NCI-H1694 treated with DMSO at 0.1 percent for 48 hours (cell line): Measurements from ENCODE around the gene PEX6.
"Not testable (repeated sequence)": the region's sequence is repeated elsewhere in the genome, so short reads cannot be mapped to it uniquely, and the experiment has no call there.

Experiments used
- DNase-seq: peaks from one replicate; lab custom pipeline; 2025; lab: John Stamatoyannopoulos, UW

Gene PEX6

GRCh38 chr6:42998205-42998604 is 19.2 kb upstream of the PEX6 start:
- DNase-seq = not testable (repeated sequence)

- DNase-seq = no peak
Measured at GRCh38 chr6:42996513-42996912, 17.5 kb upstream of the PEX6 start.

GRCh38 chr6:42993445-42993844 is 14.5 kb upstream of the PEX6 start:
- DNase-seq = no peak

- DNase-seq = no peak
Measured at GRCh38 chr6:42989923-42990322, 10.9 kb upstream of the PEX6 start.

GRCh38 chr6:42988486-42989020 is 9.6 kb upstream of the PEX6 start:
- DNase-seq = no peak

- DNase-seq = no peak
Measured at GRCh38 chr6:42987533-42988451, 8.8 kb upstream of the PEX6 start.

GRCh38 chr6:42984924-42985475 is 6.0 kb upstream of the PEX6 start:
- no peak for DNase-seq

- peak; percentile 98 for DNase-seq
Measured at GRCh38 chr6:42984001-42984923, 5.3 kb upstream of the PEX6 start, which contains the start of gene PPP2R5D. Gene PPP2R5D (plus strand): TSS chr6:42984570. CDS start chr6:42984678, 108 bp downstream.

- no peak for DNase-seq
Measured at GRCh38 chr6:42981836-42982235, 2.9 kb upstream of the PEX6 start.

- peak; percentile 59 for DNase-seq
Measured at GRCh38 chr6:42979523-42980177, 669 bp upstream of the PEX6 start.

GRCh38 chr6:42978487-42978838 is 518 bp downstream of the PEX6 start:
- DNase-seq = no peak

- DNase-seq = no peak
Measured at GRCh38 chr6:42974919-42975505, 4.0 kb downstream of the PEX6 start.

GRCh38 chr6:42973926-42974325 is 5.1 kb downstream of the PEX6 start:
- no peak for DNase-seq

GRCh38 chr6:42971746-42972327 is 7.1 kb downstream of the PEX6 start:
- no peak for DNase-seq

GRCh38 chr6:42970871-42971612 is 7.9 kb downstream of the PEX6 start:
- no peak for DNase-seq

GRCh38 chr6:42969934-42970333 is 9.0 kb downstream of the PEX6 start:
- no peak for DNase-seq

GRCh38 chr6:42969431-42969830 is 9.6 kb downstream of the PEX6 start:
- no peak for DNase-seq

- DNase-seq = no peak
Measured at GRCh38 chr6:42968783-42969182, 10.2 kb downstream of the PEX6 start.

GRCh38 chr6:42968126-42968701 is 10.8 kb downstream of the PEX6 start:
- no peak for DNase-seq

GRCh38 chr6:42967228-42967627 is 11.8 kb downstream of the PEX6 start:
- no peak for DNase-seq
